Activated CD8-positive, alpha-beta memory T cell treated with anti-CD3 and anti-CD28 coated beads, Interleukin-2, amount 50 U/mL, for 4 hours (primary cell): Measurements from ENCODE around the gene DMRTA1.
A peak's percentile ranks its signal among the peaks of the same experiment; 100 is the strongest.
"Not testable (repeated sequence)": the region's sequence is repeated elsewhere in the genome, so short reads cannot be mapped to it uniquely, and the experiment has no call there.

Experiments
- DNase-seq: peaks from one replicate; pipeline ENCODE4 v3.0.0-alpha.2; 2020

DMRTA1 gene, protein sequence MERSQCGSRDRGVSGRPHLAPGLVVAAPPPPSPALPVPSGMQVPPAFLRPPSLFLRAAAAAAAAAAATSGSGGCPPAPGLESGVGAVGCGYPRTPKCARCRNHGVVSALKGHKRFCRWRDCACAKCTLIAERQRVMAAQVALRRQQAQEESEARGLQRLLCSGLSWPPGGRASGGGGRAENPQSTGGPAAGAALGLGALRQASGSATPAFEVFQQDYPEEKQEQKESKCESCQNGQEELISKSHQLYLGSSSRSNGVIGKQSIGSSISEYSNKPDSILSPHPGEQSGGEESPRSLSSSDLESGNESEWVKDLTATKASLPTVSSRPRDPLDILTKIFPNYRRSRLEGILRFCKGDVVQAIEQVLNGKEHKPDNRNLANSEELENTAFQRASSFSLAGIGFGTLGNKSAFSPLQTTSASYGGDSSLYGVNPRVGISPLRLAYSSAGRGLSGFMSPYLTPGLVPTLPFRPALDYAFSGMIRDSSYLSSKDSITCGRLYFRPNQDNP

DNA sequence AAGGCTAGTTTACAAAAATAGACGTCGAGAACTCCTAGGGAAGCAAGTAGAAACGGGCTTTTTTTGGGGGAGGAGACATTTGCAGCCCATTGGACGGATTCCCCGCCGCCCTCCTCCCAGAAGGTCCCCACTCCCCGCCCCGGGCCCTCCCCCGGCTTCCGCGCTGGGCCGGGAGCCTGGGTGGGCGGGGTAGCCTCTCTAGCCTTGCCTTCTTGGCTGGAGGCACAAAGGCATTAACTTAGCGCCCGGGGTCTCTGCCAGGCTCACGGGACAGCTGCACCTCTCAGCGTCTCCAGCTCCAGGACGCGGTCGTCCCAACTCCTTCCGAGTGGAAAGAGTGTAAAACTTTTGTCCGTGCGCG is at the start of gene DMRTA1:
TSS of gene DMRTA1 (plus strand) at position 236 of the 361 bp plus-strand sequence. CDS start 242 bp downstream, outside the sequence.
- no peak for DNase-seq

DNA sequence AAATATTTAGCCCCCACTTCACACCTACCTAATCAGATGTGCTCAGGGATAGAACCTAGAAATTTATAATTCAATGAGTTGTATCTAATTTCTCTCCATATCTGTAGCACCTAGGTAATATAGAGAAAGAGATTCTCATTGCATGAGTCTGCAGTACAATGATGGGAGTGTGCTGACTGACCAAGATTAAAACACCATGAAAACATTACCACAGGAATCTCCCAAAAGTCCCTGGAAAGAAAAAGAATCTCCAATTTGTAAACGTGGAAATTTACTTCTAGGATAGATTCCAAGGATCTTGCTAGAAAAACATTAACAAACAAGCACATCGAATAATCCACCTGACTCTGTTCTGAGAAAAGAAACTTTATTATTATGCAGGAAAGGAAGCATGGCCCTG is 45.0 kb upstream of the DMRTA1 start:
- no peak for DNase-seq

DNA sequence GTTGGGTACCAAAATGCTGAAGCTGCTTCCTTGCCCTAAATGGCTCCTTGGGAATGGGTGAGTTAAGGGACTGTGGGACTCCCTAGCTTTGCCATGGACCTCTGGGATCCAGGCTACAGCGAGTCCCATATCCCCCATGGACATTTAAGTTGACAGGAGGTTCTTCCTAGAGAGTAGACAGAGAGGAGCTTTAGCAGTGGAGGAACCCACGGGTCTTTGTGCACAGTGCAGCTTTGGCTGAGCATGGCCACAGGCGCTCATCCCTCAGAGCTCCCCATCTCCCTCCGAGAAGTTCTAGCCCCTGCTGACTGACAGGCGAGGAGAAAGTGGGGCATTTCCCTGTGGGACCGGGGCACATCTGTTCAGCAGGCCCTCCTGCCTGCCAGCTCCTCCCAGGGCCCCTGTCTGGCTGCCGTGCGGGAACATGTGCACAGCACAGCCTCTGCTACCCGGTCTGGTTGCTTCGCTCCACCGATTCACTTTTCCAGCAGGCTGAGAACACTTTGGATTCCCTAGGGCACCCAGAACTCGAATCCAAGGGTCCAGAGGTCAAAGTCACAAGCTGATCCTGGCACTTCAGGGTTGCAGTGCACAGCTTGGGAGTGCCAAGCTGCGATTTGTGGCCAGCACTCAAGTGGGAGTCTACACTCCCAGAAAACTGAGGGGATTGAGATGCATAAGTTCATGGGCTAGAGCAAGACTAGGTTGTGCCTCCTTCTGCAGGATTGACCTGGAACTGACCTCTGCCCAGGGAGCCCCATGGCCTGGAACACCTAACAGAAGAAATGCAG is 40.6 kb upstream of the DMRTA1 start:
- no peak for DNase-seq

DNA sequence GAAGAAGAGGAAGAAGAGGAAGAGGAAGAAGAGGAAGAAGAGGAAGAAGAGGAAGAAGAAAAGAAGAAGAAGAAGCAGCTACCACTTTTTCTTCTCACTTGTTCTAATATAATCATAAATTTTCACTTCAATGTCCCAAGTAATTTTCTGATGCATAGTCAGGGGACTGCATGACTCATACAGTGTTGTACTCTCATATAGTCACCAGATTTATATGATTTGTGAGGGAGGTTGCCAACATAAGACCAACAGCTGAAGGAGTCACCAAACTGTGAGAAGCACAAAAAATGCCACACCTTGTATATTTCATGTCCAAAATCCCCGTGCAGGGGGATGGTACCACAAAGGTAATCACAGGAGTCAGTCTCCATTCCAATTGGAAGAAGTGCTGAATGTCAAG is 32.7 kb upstream of the DMRTA1 start:
- no peak for DNase-seq

DNA sequence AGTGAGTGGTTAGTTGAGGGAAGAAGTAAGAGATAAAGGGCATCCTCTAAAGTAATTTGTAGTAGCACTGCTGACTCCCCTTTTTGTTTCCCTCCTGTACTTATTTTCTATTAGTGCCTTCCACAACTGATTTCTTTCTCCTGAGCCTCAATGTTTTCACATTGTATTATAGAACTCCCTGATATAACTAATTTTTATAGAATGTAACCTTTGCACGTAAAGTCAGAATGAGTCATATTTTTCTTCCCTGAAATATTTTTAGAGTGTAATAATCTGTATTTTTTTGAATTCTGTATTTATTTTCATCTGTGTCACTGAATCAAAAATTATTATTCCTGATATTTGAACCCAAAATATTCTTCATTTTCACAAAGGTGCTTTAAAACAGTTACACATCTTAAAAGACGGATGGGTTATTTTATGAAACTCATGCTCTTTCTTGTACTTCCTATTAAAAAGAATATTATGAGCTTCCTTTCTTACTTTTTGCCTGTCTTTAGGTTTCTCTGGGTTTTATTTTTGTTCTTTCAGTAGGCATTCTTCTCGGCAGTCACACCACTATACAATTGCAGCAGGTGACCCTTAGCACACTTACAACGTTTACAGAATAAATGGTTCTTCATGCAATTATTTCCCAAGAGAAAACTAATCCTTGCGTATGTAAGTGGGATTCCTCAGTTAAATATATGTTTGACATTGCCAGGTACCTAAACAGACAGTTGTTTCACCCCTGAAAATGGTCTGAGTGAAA is 30.5 kb upstream of the DMRTA1 start:
- no peak for DNase-seq

DNA sequence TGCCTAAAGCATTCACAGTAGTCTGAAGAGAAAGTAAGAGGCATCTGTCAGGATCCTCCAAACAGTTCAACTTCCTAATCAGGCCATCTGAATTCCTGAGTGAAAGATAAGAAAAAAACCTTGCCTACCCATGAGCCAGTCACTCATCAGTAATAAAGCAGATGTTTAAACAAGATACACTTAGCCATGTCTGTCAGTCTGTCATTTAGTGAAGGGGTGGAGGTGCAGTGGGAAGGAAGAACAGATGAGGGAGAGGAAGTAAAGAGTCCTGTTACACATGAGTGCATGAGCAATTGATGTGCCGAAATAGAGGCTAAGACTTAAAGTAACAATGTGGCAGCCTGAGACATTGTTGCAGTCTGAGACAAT is 29.9 kb upstream of the DMRTA1 start:
- no peak for DNase-seq

DNA sequence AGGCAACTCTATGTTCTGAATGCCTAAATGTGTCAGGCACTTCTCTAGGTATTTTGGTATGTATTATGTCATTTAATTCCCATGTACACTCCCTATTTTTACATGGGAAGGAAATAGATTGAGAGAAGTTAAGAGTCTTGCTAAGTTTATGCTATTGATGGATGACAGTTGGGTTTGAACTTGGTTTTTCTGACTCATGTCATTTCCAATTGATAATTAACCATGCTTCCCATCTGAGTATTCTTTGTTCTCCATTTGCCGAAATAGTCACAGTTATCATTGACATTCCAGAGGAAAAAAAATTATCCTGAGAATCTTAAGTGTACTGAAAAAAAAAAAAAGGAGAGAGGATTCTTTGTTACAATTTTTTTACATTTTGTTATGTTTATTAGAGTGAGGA is 23.1 kb upstream of the DMRTA1 start:
- DNase-seq: no peak

DNA sequence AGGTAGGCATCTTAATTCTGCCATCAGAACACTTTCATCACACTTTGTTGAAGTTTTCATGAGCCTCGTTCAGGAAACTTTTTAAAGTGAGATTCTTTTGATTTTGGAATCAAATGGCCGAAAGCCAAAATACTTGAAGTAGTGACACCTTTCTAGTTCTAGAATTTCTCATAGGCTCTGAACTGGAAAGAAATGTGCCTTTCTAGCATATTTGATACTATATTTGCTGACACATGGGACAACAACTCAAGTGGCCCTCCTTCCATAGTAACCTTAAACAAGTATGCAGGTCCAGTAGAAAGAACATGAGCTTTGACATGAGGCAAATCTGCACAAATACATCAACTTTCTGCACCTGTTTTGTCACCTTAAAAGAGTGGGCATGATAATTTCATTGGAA is 22.0 kb upstream of the DMRTA1 start:
- no peak for DNase-seq

DNA sequence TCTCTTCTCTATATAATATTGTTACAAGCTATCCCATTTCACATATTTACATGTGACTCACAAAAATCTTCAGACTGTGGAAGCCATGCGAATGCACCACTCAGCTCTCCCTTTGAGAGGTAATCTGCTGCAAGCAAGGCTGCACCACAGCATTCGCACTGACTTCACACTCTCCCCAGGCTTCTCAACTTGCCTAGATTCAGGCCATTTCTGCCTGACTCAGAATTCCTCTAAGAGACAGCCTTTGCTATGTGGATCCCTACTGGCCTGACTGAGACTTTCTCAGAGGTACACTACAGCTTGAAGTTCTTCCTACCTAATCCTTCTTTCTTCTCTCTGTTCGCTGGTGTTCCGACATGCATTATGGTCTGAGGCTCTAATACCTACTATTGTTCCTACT is 21.1 kb upstream of the DMRTA1 start:
- no peak for DNase-seq

DNA sequence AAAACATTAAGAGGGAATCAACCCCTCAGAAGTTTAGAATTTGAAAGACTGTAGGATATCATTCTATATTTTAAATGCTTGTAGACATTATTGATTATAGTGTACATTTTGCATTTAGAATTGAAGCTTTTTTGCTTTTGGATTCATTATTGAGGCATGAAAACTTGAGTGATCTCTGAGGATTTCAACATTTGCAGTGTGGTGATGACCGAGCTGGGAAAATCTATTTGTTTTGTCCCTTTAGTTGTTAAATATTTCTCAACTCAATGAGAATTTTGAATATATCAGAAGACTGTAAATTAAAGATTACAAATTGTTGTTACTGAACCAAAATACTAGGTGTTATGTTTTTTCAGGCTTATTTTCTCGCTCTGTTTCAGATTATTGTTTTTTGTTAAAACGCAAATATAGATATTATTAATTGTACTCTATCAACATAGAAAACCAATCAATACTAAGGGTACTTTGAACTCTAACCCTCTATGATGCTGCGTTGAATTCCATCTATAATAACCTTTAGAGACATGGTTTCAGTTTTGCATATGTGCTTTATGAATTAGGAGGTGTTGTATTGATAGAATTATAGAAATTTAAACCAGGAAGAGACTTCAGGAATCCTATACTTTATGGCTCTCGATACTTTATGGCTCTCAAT is 19.3 kb upstream of the DMRTA1 start:
- no peak for DNase-seq

DNA sequence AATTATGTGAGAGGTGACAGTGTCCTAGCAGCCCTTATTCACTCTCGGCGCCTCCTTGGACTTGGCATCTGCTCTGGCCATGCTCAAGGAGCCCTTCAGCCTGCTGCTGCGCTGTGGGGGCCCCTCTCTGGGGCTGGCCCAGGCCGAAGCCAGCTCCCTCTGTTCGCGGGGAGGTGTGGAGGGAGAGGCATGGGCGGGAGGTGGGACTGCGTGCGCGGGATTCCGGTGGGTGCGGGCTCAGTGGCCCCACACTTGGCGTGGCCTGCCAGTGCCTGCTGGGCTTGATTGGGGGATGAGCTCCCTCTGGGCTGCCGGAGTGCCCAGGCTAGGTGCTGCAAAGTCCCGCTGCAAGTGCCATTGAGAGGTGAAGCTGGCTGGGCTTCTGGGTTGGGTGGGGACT is 12.9 kb upstream of the DMRTA1 start:
- no peak for DNase-seq

DNA sequence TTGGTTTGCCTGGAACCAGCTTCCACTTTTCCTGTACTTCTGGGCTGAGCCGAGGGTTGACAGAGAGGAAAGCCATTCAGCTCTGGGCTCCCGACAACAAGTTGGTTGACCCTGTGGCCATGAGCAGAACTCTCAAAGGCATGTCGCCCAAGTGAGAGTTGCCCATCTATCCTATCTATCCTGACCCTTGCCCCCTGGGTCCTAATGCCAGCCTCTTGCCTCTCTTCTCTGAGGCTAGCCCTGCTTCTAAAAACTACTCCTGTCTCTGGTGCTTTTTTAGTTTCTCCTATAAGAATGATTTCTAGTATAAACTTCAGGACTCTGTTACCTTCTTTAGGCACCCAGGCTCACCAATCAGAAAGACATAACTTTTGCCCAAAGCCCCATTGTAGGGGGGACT is 11.4 kb upstream of the DMRTA1 start:
- DNase-seq: not testable (repeated sequence)

DNA sequence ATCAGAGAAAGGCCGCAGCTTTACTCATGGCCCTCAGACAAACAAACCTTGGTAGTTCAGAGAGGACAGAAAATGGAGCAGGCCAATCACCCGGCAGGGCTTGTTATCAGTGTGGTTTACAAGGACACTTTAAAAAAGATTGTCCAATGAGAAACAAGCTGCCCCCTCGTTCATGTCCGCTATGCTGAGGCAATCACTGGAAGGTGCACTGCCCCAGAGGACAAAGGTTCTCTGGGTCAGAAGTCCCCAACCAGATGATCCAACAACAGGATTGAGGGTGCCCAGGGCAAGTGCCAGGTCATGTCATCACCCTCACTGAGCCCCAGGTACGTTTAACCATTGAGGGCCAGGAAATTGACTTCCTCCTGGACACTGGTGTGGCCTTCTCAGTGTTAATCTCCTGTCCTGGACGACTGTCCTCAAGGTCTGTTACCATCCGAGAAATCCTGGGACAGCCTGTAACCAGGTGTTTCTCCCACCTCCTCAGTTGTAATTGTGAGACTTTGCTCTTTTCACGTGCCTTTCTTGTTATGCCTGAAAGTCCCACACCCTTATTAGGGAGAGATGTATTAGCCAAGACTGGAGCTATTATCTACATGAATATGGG is 9.1 kb upstream of the DMRTA1 start:
- DNase-seq: not testable (repeated sequence)

DNA sequence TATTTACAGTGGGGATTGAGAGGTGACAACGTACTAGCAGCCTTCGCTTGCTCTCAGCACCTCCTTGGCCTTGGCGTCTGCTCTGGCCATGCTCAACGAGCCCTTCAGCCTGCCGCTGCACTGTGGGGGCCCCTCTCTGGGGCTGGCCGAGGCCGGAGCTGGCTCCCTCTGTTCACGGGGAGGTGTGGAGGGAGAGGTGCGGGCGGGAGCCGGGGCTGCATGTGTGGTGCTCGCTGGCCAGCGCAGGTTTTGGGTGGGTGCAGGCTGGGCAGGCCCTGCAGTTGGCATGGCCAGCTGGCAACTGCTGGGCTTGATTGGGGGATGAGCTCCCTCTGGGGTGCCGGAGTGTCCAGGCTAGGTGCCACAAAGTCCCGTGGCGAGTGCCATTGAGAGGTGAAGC is 5.8 kb upstream of the DMRTA1 start:
- DNase-seq: no peak

DNA sequence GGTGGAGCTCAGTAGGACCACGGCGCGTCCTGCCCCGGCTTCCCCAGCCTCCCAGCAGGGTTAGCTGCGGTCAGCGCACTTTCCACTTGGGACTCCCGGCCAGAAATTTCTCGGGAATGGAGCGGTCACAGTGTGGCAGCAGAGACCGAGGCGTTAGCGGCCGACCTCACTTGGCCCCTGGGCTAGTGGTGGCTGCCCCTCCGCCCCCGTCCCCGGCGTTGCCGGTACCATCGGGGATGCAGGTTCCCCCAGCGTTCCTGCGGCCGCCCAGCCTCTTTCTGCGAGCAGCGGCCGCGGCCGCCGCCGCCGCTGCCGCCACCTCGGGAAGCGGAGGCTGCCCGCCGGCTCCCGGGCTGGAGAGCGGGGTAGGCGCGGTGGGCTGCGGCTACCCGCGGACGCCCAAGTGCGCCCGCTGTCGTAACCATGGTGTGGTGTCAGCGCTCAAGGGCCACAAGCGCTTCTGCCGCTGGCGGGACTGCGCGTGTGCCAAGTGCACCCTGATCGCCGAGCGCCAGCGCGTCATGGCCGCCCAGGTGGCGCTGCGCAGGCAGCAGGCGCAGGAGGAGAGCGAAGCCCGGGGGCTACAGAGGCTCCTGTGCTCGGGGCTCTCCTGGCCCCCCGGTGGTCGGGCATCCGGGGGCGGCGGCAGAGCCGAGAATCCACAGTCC is 460 bp downstream of the DMRTA1 start:
- peak; percentile 16 for DNase-seq

DNA sequence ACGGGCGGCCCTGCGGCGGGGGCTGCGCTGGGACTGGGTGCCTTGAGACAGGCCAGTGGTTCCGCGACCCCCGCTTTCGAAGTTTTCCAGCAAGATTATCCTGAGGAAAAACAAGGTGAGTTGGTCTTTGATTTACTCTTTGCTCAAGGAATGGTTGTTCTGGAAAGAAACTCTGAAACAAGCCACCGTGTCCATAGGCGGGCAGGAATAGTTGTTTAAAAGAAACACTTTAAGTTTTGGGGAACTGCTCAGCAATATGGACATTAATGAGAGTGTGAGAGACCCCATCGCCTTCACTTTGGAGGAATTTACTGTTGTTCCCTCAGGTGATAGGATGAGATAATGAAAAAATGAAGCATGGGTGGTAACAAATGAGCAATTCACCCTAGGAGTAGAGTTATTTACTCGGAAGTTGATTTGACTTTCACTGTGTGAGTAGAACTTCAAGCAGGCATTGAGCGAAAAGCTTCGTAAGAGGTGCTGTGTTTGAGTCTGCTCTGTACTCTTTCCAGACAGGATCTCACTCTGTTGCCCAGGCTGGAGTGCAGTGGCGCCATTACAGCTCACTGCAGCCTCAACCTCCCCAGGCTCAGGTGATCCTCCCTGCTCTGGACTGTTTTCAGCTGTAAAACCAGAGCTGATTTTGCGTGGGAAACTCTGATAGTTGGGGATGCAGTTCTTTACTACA is 1.1 kb downstream of the DMRTA1 start:
- DNase-seq: no peak

DNA sequence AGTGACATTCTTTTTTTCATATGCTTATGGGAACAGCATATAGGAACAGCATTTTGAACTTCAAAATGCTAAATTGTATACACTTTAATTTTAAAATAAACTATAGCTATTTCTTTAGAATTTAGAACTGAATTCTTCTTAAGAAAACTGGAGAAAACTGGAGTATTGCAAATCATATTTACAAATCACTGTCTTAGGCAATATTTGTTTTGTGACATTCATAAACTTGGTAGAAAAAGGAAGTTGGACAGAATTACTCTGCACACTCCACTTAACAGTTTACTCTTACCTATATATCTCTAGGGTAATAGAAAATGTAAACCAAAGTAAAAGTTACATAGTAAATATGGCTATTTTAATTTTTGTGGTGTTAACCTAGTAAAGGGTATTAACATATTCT is 3.1 kb downstream of the DMRTA1 start:
- no peak for DNase-seq

DNA sequence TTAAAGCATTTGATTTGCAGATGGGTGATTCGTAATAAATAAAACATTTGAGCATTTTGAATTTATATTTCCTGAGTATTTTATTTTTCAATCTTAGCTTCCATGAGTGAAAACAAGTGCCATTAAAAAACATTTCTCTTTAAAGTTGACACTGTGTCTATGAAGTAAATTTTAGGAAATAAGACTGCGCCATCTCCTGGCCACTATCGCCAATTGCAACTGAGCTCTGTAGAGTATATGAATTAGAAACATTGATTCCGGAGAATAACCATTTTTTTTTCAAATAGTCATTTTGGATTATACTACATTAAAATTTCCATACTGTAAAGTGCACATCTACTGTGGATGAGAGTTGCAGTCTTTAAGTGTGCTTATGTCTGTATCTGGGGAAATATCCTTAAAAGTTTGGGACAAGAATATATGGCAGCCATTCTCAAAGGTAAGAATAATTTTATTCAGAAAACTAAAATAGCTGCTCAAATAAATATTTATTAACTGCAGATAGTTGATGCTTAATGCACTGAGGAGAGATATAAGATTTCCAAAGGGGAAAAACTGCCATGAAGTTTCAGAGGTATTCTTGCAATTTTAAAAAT is 5.9 kb downstream of the DMRTA1 start:
- peak; percentile 33 for DNase-seq

DNA sequence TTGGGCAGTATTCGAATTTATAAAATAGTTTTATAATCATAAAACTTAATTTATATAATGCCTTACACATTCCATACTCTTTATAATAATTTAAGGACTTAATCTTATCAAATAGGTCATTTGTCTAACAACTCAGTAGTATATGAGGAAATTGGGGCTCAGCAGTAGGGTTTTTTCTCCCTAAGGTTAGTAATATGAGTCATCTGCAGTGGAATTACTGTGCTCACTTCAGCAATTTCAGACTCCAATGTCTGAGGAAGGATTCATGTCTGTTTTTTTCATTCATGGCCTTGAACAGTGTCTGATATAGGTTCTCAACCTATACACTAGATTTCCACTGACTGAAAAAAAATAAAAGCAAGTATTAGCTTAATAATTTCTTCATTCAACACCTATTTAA is 7.4 kb downstream of the DMRTA1 start:
- DNase-seq: no peak

DNA sequence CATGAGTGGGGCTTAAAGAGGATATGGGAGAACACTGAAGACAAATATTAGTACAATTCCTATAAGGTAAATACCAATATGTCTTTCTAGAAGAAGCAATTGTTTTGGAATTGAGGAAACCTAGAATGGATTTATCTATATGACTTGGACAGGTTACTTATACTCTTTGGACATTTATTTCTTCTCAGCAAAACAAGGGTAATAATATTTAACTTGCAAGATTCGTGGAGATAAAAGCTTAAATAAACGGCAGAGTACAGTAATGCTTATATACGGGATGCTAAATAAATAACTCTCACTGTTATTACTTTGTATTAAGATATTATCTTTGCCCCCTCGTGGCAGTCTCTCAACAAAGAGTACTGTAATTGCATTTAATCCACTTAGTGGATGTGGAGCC is 8.6 kb downstream of the DMRTA1 start:
- no peak for DNase-seq

DNA sequence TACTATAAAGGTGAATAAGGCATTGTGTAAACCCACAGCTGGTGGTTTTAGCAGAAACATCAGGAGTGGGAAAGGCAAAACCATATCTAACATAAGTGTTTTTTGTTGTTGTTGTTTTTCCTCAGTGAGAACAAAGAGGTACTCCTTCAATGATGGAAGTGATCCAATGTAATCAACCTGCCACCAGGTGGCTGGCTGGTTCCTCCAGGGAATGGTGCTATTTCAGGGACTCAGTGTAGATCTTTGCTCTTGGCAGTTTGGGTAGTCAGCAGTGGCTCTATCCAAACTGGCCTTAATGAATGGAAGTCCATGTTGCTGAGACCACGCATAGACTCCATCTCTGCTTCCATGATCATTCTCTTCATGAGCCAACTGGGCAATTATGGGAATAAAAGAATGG is 10.8 kb downstream of the DMRTA1 start:
- no peak for DNase-seq
